Caki2 (cell line): Measurements from ENCODE around the gene SLC45A3. TPM values are rescaled to one million over a fixed set of nuclear protein-coding genes. Genes with fewer than 3 reads are reported as not detected.

ENCODE experiments used
- DNase-seq: peaks from one replicate; pipeline ENCODE4 v3.0.0-alpha.2; 2015; ENCODE audit warnings: low read depth
- in situ Hi-C: cut with HindIII; loops from 2 replicates; pipeline ENCODE4 v1.10.0; 2016; ENCODE audit warnings: low sequenced_read_pairs, low pct_unique_long_range_greater_than_20kb, mixed read lengths
- total RNA-seq: library from RNA; depleted of rRNA; stranded (reverse); fragments of >200 nt; shearing (Covaris generic); gene quantifications from 2 replicates; pipeline ENCODE4 v1.2.3, GENCODE V29; 2014; ENCODE audit warnings: low replicate concordance

The SLC45A3 gene
- total RNA-seq, 1 experiment from 2014 or later: 2.3 TPM

DNA sequence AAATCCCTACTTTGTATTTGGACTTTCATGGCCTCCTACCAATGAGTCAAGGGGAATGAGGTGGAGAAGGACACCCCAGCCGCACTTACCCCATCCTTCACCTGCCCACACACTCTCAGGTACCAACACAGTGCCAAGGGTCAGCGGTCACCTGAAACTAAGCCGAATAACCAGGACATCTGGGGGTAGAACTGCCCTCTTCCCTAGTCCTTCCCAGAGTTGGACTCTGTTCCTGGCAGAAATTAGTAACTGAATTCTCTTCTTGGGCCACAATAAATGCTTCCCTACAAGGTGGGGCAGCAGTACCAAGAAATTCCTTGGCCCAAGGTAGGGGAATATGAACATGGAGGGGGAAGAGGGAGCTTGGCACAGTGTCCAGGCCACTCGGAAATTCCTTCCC lies 7.3 kb downstream of the SLC45A3 start:
- in situ Hi-C loops: no loop called here
- DNase-seq: no peak

DNA sequence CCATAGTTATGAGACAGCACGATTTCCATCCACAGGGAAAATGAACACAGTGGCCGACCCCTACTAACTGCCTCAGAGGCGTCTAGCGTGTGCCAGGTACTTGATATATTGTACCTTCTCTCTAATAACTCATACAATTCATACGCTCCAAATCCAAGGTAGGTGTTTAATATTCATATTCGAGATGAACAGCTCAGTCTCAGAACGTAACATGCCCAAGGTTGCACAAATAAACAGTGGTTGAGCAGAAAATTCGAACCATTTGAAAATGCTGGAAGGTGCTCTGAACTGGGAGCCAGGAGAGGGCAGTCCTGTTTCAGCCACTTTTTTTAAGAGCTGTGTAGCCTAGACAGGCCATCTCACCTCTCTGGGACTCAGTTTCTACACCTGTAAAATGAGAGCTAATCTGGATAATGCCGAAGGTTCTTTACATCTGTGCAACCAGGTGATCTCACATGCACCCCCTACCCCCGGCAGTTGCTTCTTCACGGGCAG lies 7.9 kb downstream of the SLC45A3 start:
- in situ Hi-C loops: no loop called here
- no peak for DNase-seq

DNA sequence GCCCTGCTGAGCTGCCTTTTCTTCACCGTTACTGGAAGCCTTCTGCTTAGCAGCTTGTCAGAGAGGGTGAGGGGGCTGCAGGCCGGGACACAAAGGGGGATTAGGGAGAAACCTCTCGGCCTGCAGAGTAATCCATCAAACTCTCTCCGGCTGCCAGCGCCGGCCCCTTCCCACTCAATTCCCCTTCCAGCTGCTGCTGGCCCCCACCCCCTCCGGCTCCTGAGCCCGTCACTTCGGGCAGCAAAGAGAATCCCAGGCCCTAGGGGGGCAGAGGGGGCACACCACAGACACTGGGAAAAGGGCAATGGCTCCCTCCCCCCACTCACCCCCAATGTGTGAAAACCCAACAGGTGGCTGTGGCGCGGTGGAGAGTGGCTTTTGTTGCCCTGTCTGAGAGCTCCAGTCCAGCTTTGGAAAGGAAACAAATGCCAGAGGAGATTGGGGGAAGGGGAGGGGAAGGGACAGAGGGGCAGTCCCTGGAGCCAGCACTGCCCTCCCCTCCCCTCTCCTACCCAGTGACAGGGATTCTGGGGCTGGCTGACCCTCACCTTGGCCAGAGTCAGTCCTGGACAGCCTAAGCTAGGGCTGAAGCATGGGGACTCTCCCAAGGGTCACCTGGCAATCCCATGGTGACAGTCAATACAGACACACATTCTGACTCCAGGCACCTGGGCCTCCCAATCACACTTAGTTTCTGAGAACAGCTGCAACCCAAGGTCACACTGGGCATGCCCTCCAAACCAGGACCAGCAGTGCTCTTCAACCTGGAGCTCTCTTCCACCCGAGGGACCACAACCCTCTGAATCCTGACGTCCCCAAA lies 9.5 kb downstream of the SLC45A3 start:
- in situ Hi-C loops: no loop called here
- DNase-seq: no peak

DNA sequence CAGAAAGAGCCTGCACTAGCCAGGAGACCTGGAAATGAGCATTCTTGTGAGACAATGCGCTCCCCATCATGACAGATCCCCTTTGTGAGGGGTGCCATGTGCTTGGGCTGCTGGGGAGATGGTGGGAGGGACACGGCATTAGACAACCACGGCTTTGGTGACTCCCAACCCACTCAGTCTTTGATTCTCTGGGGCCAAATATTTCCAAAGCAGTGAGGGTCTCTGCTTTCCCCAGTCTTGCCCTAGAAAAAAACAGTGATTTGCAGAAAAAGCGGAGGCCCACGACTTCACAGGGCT lies 10.2 kb downstream of the SLC45A3 start:
- DNase-seq: no peak
- in situ Hi-C loops: no loop called here

DNA sequence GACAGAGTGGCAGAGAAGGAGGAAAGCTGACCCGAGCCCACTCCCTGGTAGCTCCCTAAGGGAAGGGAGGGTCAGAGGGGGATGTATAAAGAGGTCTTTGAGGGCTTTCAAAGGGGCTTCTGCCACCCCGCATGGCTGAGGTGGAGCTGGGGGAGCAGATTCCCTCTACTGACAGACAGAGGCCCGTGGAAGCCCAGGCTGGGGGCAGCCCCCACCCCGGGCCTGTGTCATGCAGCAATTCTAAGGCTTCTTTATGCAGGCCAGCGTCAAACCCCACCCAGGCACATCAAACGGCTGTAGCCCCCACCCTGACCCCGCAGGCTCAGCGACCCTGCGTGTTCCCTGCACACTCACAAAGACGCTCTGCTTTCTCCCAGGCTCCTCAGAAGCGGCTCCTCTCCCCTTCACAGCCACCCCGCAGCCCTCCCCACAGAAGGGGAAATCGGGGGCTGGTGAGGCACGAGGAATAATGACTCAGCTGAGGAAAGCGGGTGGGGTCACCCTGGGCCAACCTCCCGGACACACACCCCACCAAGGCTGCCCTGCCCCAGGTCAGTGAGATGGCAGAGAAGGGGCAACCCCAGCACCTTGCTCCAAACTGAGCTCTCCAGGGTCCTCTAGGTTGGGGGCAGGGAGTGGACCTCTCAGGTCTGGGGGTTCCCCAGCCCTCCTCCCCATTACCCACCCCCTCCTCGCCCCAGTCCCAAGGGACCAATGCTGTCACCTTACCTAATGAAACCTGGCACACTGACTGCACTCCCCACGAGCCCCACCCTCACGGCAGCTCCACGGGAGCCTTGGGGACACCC lies 10.8 kb downstream of the SLC45A3 start:
- DNase-seq: no peak
- in situ Hi-C loops: no loop called here

DNA sequence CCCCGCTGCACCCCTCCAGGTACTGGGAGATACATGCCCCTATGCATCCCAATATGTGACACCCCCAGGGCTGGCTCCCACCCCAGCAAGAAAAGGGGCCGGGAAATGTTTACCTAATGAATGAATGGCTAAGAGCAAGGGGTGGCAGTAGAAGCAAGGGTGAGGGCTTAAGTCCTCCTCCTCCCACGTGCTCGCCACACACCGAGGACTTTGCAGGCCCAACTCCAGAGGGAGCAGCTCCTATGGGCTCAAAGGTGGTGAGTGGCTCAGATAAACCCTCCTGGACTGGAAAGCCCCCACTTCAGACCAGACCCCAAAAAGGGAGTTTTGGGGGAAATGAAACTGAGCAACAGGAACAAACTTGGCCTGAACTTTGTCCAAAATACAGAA lies 11.4 kb downstream of the SLC45A3 start:
- in situ Hi-C loops: no loop called here
- no peak for DNase-seq

DNA sequence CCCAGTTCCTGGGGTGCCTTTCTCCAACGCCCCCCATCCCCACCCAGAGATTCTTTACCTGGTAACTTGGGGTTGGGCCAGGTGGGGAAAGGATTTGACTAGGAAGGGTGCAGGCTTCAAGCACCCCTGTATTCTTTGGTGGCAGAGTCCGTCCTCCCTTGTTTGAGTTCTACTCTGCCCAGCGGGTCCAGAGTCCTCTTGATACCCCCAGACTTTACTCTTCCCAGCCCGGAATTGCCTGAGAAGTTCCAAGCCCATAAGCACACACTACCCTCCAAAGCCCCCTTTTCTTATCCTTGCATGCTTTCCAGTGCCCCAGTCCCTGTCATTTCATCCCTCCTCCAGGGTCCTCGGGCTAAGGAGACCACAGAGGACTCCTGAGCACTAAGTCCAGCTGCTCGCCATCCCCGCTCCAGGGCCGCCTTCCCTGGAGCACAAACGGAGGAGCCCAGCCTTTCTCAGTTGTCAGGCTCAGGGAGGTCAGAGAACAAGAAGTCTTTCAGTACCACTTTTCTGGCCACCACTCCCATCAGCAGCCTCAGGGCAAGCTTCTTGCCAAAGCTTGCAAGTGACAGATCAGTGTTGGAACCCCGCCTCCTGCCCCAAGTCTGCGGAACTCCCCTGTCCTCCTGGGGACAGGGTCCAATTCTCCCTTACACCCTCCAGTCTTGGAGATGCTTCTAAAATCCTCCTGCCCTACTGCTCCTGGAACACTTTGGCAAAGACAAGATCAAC lies 12.2 kb downstream of the SLC45A3 start:
- in situ Hi-C loops: no loop called here
- DNase-seq: no peak

DNA sequence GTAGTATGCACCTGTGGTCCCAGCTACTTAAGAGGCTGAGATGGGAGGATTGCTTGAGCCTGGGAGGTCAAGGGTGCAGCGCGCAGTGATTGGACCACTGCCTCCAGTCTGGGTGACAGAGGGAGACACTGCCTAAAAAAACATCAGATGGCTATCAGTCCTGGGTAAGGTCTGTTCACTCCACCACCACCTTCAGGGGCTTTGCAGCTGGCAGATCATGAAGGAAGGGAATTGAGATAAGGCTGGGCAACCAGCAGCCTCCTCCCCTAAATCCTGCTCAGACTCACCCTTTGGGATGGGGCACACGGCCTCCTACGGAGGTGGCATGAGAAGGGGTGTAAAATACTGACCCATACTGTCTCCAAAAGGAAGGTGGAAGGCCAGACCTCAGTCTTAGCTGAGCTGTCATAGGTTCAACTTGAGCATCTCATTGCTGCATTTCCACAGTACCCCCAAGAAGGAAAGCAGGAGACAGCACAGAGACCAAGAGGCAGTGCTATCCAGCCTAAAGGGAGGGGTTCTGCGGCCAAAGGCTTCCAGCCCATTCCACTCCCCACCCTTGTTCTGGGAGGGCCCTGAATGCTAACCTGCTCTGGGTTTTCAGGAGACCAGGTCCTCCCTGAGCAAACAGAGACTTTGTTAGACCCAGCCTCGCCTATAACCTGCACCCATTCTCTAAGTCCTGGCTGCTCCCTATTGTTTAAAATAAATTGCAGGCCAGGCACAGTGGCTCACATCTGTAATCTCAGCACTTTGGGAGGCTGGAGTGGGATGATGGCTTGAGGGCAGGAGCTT lies 13.7 kb downstream of the SLC45A3 start:
- no peak for DNase-seq
- in situ Hi-C loops: no loop called here

DNA sequence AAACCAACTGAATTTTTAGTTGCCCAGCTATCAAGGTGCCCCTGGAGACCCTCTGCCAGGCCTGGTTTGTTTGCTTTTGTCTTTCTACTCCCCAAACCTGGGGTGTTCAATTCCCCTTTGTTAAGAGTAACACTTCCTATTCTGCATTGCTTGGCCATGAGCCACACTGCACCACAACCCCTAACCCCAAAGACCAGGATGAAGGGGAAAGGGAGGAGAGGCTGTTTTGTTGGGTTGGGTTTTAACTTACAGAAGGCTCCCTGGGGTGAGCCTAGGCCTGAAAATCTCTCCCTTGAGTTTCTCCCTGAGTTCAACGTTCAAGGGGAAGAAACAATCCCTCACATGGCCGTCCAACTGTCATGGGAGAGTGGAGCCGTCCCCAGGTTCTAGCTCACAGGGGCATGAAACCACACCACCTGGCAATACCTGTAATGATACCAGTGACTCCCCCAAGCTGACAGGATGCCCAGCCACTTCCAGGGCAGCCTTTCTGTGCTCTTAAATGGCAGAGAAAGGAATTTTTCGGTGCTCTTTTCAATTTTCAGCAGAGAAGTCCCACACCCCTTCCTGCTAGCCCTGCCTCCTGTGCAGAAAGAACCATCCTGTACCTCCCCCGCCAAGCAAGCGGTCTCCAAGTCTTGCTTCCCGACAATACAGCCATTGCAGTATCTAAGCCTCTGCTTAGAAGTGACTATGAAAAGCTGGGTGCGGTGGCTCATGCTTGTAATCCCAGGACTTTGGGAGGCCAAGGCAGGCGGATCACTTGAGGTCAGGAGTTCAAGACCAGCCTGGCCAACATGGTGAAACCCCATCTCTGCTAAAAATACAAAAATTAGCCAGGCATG lies 14.9 kb downstream of the SLC45A3 start:
- in situ Hi-C loops: no loop called here
- no peak for DNase-seq

DNA sequence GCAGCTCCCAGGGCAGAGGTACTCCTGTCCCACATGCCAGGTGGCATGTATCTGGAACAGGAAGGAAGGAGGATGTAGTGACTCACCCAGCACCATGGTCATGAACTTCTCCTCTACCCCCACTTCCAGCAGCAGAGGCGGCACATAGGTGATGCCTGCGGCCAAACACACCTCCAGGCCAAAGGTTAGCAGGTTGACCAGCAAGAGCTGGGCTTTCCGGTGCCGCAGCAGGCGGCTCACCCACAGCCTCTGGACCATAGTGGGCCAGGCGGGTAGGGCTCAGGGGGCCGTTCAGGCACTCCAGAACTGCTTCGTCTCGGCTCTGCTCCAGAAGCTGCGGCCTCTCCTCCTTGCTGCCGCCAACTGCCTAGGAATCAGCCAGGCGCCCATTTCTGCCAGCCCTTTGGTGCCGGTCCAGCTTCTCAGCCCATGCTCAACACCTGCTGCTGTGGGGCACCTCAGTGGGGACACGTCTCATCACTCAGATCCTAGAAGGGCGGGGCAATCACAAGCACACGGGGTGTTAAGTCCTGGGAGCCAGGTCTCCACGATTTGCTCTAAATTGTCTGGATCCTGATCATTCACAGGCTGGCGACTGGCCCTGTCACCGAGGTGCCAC lies 15.8 kb downstream of the SLC45A3 start:
- in situ Hi-C loops: no loop called here

DNA sequence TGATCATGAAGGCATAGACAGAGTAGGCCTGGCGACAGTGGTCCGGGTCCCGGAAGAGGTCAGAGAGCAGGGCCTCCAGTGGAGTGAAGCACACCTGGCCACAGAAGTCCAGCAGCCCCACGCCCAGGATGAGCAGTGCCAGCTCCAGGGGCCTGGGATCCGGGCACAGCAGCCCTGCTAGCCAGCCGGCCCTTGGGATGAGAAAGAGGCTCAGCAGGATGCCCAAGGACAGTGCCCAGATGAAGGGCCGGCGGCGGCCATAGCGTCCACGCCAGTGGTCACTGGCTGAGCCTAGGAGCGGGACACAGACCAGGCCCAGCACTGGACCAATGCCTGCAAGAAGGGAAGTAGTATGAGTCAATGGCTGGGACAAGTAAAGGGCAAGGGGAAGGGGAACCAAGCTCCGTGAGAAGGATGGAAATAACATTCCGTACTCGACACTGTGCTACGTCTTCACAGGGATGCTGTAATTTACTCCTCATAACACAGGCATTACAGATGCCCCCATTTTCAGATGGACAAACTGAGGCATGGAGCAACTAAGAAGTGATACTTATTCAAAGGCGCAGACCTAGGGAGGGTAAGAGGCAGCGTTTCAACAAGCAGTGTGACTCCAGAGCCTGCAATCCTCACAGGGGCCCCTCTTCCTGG lies 16.9 kb downstream of the SLC45A3 start:
- in situ Hi-C loops: no loop called here
- no peak for DNase-seq

More for the DNA sequence above, 15.8 kb downstream of the SLC45A3 start:
- no peak for DNase-seq

DNA sequence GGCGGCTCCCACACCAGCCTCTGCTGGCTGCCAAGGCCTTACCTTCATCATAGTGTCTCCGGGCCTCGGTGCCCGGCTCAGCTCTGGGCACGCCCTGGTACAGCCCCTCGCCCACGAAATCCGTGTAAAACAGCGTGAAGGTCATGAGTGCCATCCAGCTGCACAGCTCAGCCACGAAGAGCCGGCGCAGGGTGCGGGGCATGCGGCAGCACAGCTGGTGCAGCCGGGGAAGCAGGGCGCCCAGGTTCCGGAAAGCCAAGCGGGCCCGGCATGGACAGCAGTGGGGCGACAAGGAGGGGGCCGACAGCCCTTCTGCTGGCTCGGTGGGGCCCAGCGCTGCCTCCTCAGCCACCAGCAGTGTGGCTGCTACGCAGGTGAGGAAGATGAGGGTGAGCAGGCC lies 17.5 kb downstream of the SLC45A3 start:
- DNase-seq: no peak
- in situ Hi-C loops: no loop called here

DNA sequence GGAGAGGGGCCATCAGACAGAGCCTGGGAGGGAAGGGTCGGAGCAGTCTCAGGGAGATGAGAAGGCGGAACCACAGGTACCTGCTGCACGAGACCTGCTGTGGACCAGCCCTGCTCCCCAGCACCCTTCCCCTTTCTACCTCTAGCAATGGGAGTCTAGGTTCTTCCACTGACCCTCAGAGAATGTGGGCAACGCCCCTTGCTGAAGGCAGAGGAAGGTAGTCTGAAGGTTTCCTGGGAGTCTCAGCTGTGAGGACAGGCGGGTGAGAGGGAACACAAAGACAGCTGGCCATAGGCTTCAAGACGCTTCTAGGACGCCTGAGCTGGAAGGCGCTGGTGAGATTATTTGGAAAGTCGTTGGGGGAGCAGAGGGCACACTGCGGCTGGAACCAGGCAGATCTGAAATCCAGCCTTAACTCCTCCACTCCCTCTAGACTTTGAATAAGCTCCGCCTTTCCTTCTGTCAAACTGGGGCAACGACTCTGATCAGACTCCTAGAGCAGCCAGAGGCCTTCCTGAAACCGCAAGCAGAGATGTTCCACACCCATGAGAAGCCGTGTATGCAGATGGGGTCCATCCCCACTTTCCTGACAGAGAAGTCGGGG lies 18.1 kb downstream of the SLC45A3 start:
- DNase-seq: no peak
- in situ Hi-C loops: no loop called here

DNA sequence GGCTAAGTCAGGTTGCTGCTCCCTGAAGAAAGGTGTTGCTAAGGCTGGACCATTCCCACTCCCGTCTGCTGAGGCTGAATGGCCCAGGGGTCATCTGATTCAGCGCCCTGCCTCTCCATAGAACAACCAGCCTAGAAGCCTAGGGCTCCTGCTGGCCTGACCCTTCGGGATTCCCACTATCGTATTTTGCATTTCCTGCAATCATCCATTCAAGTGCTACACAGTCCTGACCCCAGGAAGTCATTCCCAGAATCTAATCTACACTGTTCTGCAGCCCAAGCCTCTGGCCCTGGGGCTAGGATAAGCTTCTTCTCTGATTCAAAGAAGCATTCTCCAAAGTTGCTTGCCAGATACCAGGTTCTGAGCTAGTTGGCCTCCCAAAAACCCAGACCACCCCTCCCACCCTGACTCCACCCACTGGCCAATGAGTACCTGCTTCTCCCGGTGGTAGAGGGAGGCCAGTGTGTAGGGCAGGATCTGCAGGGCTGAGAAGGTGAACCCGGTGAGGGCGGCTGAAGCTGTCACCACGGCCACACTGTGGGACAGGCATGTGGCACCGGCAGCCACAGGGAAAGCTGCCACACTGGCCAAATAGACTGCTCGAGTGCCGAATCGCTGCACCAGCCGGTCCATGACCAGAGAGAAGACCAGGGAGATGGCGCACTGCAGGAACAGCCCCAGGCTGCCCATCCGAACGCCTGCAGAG lies 18.7 kb downstream of the SLC45A3 start:
- in situ Hi-C loops: no loop called here
- no peak for DNase-seq

DNA sequence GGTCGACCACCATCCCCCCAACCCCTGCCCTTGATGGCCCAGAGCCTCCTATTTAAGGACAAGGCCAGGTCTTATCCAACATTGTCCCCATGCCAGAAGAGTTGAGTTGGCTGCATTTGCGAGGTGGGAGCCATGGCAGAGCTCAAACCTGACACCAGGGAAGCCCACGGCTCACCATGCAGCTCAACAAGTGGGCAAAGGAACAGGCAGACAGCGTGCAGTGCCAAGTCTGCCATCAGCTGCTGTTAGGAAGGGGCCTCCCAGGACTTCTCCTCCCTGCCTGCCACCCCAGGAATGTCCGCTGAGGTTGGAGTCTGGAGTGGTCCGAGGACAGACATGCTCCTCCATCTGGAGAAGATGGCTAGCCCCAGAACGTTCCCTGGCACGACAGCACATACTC lies 19.9 kb downstream of the SLC45A3 start:
- in situ Hi-C loops: no loop called here

More for the DNA sequence above, 19.9 kb downstream of the SLC45A3 start:
- no peak for DNase-seq
